ACC112 (cell line): Measurements from ENCODE around the gene TWNK.
A peak's percentile ranks its signal among the peaks of the same experiment; 100 is the strongest.

Experiments used
- H2AFZ ChIP-seq: fragments of 200-600 bp; sonication (generic); one replicate; pipeline ENCODE4 v1.6.0; 2017; ENCODE audit warnings: antibody characterized with exemption, low read length; ENCODE audit not compliant: unreplicated experiment
- H3K27ac ChIP-seq: fragments of 200-600 bp; sonication (generic); 2 replicates; pipeline ENCODE4 v1.5.1; 2014; ENCODE audit warnings: low read depth, mild to moderate bottlenecking, antibody characterized with exemption, low read length, moderate library complexity
- H3K27me3 ChIP-seq: fragments of 200-600 bp; sonication (generic); 2 replicates; pipeline ENCODE4 v1.6.1; 2014; ENCODE audit warnings: mild to moderate bottlenecking, antibody characterized with exemption, low read length, moderate library complexity, mixed read lengths; ENCODE audit not compliant: insufficient read depth
- H3K36me3 ChIP-seq: fragments of 200-600 bp; sonication (generic); 2 replicates; pipeline ENCODE4 v1.6.1; 2016; ENCODE audit warnings: mild to moderate bottlenecking, antibody characterized with exemption, low read length, moderate library complexity, mixed read lengths; ENCODE audit not compliant: insufficient read depth
- H3K4me1 ChIP-seq: fragments of 200-600 bp; sonication (generic); one replicate; pipeline ENCODE4 v1.6.1; 2016; ENCODE audit warnings: low read length, mixed read lengths; ENCODE audit not compliant: insufficient read depth, unreplicated experiment, control insufficient read depth
- H3K4me3 ChIP-seq: fragments of 200-600 bp; sonication (generic); 2 replicates; pipeline ENCODE4 v1.5.1; 2014; ENCODE audit warnings: mild to moderate bottlenecking, low read depth, low read length
- H3K79me2 ChIP-seq: fragments of 200-600 bp; sonication (generic); one replicate; pipeline ENCODE4 v1.6.0; 2016; ENCODE audit warnings: low read length; ENCODE audit not compliant: control insufficient read depth, unreplicated experiment, insufficient read depth

TWNK gene

GRCh38 chr10:100997360-100998182, 10.2 kb downstream of the TWNK start:
- H3K79me2 ChIP-seq, result peaks cover 29% of the 10 kb centered on the region
- H3K27me3 ChIP-seq, result no peaks in the 10 kb centered on the region
- H3K4me1 ChIP-seq, result peaks cover 26% of the 10 kb centered on the region
- H3K36me3 ChIP-seq, result no peaks in the 10 kb centered on the region
- H3K27ac ChIP-seq, result peak overlapping the region; percentile 76
- peak overlapping the region; percentile 88 for H3K4me3 ChIP-seq
- H2AFZ ChIP-seq, result peak overlapping the region; percentile 27

GRCh38 chr10:100998183-100998990, 11.0 kb downstream of the TWNK start:
- peak overlapping the region; percentile 88 for H3K4me3 ChIP-seq
- peaks cover 26% of the 10 kb centered on the region for H3K4me1 ChIP-seq
- peaks cover 5% of the 10 kb centered on the region for H3K36me3 ChIP-seq
- no peaks in the 10 kb centered on the region for H3K27me3 ChIP-seq
- peak overlapping the region; percentile 27 for H2AFZ ChIP-seq
- peaks cover 37% of the 10 kb centered on the region for H3K79me2 ChIP-seq
- peak overlapping the region; percentile 76 for H3K27ac ChIP-seq

GRCh38 chr10:100998991-100999741, 11.8 kb downstream of the TWNK start:
- Histone ChIP-seq H3K36me3 (peaks cover 5% of the 10 kb centered on the region), H3K27me3 (no peaks in the 10 kb centered on the region), H2AFZ (peak overlapping the region; percentile 27), H3K4me3 (peak overlapping the region; percentile 88), H3K79me2 (peaks cover 42% of the 10 kb centered on the region), H3K27ac (peak overlapping the region; percentile 76), H3K4me1 (peaks cover 26% of the 10 kb centered on the region)

GRCh38 chr10:100999742-101000126, 12.4 kb downstream of the TWNK start, which contains the start of gene LZTS2:
LZTS2 (plus strand) TSS chr10:100999808; CDS start chr10:101002539, 2,731 bp downstream.
- H3K36me3 ChIP-seq, result peaks cover 5% of the 10 kb centered on the region
- peaks cover 26% of the 10 kb centered on the region for H3K4me1 ChIP-seq
- H3K4me3 ChIP-seq, result peak within 1 kb of the TSS; percentile 88
- H3K27me3 ChIP-seq, result no peaks in the 10 kb centered on the region
- H3K79me2 ChIP-seq, result peaks cover 42% of the 10 kb centered on the region
- peak within 1 kb of the TSS; percentile 83 for H3K27ac ChIP-seq
- H2AFZ ChIP-seq, result peak within 1 kb of the TSS; percentile 42

- Histone ChIP-seq H3K36me3 (peaks cover 5% of the 10 kb centered on the region), H3K27ac (peak overlapping the region; percentile 83), H3K4me1 (peaks cover 26% of the 10 kb centered on the region), H3K4me3 (peak overlapping the region; percentile 88), H3K79me2 (peaks cover 42% of the 10 kb centered on the region), H2AFZ (peak overlapping the region; percentile 42), H3K27me3 (no peaks in the 10 kb centered on the region)
These were observed 13.0 kb downstream of the TWNK start for GRCh38 chr10:101000127-101000914.

- no peaks in the 10 kb centered on the region for H3K27me3 ChIP-seq
- peaks cover 10% of the 10 kb centered on the region for H3K36me3 ChIP-seq
- peaks cover 42% of the 10 kb centered on the region for H3K79me2 ChIP-seq
- H3K27ac ChIP-seq, result peak overlapping the region; percentile 83
- H3K4me1 ChIP-seq, result peaks cover 26% of the 10 kb centered on the region
- H2AFZ ChIP-seq, result no peak overlapping the region
- peak overlapping the region; percentile 88 for H3K4me3 ChIP-seq
These were observed 13.7 kb downstream of the TWNK start for GRCh38 chr10:101000915-101001658.

- Histone ChIP-seq H3K27me3 (no peaks in the 10 kb centered on the region), H3K27ac (peak overlapping the region; percentile 19), H3K36me3 (peaks cover 14% of the 10 kb centered on the region), H3K79me2 (peaks cover 42% of the 10 kb centered on the region), H3K4me3 (peak overlapping the region; percentile 88), H2AFZ (no peak overlapping the region), H3K4me1 (peaks cover 21% of the 10 kb centered on the region)
These were observed 14.3 kb downstream of the TWNK start for GRCh38 chr10:101001659-101002035.

GRCh38 chr10:101002456-101002855, 15.1 kb downstream of the TWNK start:
- Histone ChIP-seq H3K27ac (no peak overlapping the region), H3K79me2 (peaks cover 42% of the 10 kb centered on the region), H3K4me1 (peaks cover 27% of the 10 kb centered on the region), H3K4me3 (no peak overlapping the region; the same call in 1 of the 2 replicates), H3K27me3 (no peaks in the 10 kb centered on the region), H3K36me3 (peaks cover 14% of the 10 kb centered on the region), H2AFZ (no peak overlapping the region)

- peaks cover 42% of the 10 kb centered on the region for H3K79me2 ChIP-seq
- H3K36me3 ChIP-seq, result peaks cover 14% of the 10 kb centered on the region
- H3K27ac ChIP-seq, result no peak overlapping the region
- H3K27me3 ChIP-seq, result no peaks in the 10 kb centered on the region
- H3K4me1 ChIP-seq, result peaks cover 35% of the 10 kb centered on the region
- H3K4me3 ChIP-seq, result no peak overlapping the region
- no peak overlapping the region for H2AFZ ChIP-seq
These were observed 16.4 kb downstream of the TWNK start for GRCh38 chr10:101003639-101004206.
